Psoas muscle (tissue), 8 donors: ENCODE data around the gene CHST11. TPM values are rescaled to one million over a fixed set of nuclear protein-coding genes. Genes with fewer than 3 reads are reported as not detected.
A peak's percentile ranks its signal among the peaks of the same experiment; 100 is the strongest.

Experiments
- ATAC-seq, 4 donors: fragments of 200-7000 bp; cut with Tn5 transposase; one replicate each; pipeline ENCODE4 v1.9.1; 2020; ENCODE audit warnings: moderate library complexity in 3 of 4, mild to moderate bottlenecking in 2 of 4
- DNase-seq, 2 donors: peaks; one replicate each; pipeline ENCODE4 v3.0.0-alpha.2; 2020
- H3K27ac ChIP-seq: fragments of 200-600 bp; one replicate; pipeline ENCODE4 v1.8.0; 2022
- H3K27me3 ChIP-seq, 3 donors: fragments of 200-600 bp in 1 of 3; one replicate each; pipeline versions ENCODE4 v1.6.1 to v1.8.0; 2013 to 2022; ENCODE audit warnings: low read length in 2 of 3, mild to moderate bottlenecking in 2 of 3, moderate library complexity in 1 of 3; ENCODE audit not compliant: insufficient read depth in 3 of 3
- H3K36me3 ChIP-seq, 2 donors: fragments of 200-600 bp in 1 of 2; one replicate each; pipeline versions ENCODE4 v1.6.1 to v1.8.0; 2013 to 2022; ENCODE audit warnings: low read depth in 1 of 2, mild to moderate bottlenecking in 1 of 2, moderate library complexity in 1 of 2; ENCODE audit not compliant: insufficient read depth in 1 of 2
- H3K4me1 ChIP-seq: fragments of 200-600 bp; one replicate; pipeline ENCODE4 v1.8.0; 2022
- H3K4me3 ChIP-seq: fragments of 200-600 bp; one replicate; pipeline ENCODE4 v1.8.0; 2022; ENCODE audit warnings: mild to moderate bottlenecking
- H3K9me3 ChIP-seq: fragments of 200-600 bp; one replicate; pipeline ENCODE4 v1.8.0; 2022
- WGBS, 3 donors: extraction: QIAGEN DNeasy Blood & Tissue Kit; methylation state at CpG; one replicate each; pipeline versions ENCODE4 v1.1.6 to v1.1.7; 2013; 5-methylcytosine and 5-hydroxymethylcytosine counted together
- intact Hi-C, 2 donors: fragments of 100-400 bp; cut with DNase I; formaldehyde crosslinking; loops; one replicate each; pipeline versions ENCODE4 v1.11.0 to v1.14.2; 2022
- polyA plus RNA-seq, 3 donors: library from polyadenylated mRNA; stranded (reverse); fragments of 200-250 nt; gene quantifications; one replicate each; pipeline ENCODE4 v1.2.3, GENCODE V29; 2013
- total RNA-seq, 4 donors: library from RNA; stranded (reverse); fragmentation: NEBNext Ultra II Directional in 2 of 4; extraction: Animal tissue kit (Norgen Biotek cat#: 25700) in 2 of 4; gene quantifications; one replicate each; pipeline versions ENCODE4 v1.2.1 to v1.2.4, GENCODE V29; 2021 to 2023
- TF ChIP-seq, protein P1 (sequence below): fragments of 200-600 bp; IDR thresholded peaks from one replicate; pipeline ENCODE4 v1.8.0; 2022; ENCODE audit warnings: antibody characterized with exemption
- donor health status: healthy with polysubstance abuse.
- donor health status: DM: no; HTN: no; CAD: no; lungs with moderate emphysema.
- donor health status: Bipolar disorder and iron deficiency.
- donor health status: healthy.
- donor health status: DM: yes; HTN: yes; CAD: no.
- donor health status: DM: no; HTN: no; CAD: no.
- donor health status: DM: no; HTN: no; CAD: no.
- donor health status: DM: yes; HTN: yes; CAD: no.

The CHST11 gene
- total and polyA plus RNA-seq, 7 donors, result 0.52 to 1.6 (median 1.0) TPM

GRCh38 chr12:104488374-104488773, 31.6 kb downstream of the CHST11 start:
- intact Hi-C loops, result no loop called here
- Histone ChIP-seq H3K27me3 (no peaks in the 10 kb centered on the region), H3K4me3 (no peak overlapping the region), H3K4me1 (no peaks in the 10 kb centered on the region), H3K27ac (no peak overlapping the region), H3K9me3 (no peaks in the 10 kb centered on the region), H3K36me3 (no peaks in the 10 kb centered on the region)
- DNase-seq (no peak), ATAC-seq (no peak)
- TF ChIP-seq, protein P1, sequence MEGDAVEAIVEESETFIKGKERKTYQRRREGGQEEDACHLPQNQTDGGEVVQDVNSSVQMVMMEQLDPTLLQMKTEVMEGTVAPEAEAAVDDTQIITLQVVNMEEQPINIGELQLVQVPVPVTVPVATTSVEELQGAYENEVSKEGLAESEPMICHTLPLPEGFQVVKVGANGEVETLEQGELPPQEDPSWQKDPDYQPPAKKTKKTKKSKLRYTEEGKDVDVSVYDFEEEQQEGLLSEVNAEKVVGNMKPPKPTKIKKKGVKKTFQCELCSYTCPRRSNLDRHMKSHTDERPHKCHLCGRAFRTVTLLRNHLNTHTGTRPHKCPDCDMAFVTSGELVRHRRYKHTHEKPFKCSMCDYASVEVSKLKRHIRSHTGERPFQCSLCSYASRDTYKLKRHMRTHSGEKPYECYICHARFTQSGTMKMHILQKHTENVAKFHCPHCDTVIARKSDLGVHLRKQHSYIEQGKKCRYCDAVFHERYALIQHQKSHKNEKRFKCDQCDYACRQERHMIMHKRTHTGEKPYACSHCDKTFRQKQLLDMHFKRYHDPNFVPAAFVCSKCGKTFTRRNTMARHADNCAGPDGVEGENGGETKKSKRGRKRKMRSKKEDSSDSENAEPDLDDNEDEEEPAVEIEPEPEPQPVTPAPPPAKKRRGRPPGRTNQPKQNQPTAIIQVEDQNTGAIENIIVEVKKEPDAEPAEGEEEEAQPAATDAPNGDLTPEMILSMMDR, result no peak
- WGBS, 3 donors, result 94 to 95% (median 95%) methylated on average over 13 of the region's 13 CpGs

- Histone ChIP-seq H3K36me3 (no peaks in the 10 kb centered on the region), H3K27me3 (no peaks in the 10 kb centered on the region), H3K9me3 (no peaks in the 10 kb centered on the region), H3K4me1 (peaks cover 3% of the 10 kb centered on the region), H3K4me3 (no peak overlapping the region), H3K27ac (no peak overlapping the region)
- TF ChIP-seq, protein P1, result no peak
- ATAC-seq (no peak), DNase-seq (no peak)
- intact Hi-C loops, result no loop called here
- WGBS, 3 donors, result 92 to 98% (median 94%) methylated on average over 4 of the region's 4 CpGs
Observed at GRCh38 chr12:104490186-104490585, 33.4 kb downstream of the CHST11 start.

- H3K4me3 ChIP-seq, result no peak overlapping the region
- no peaks in the 10 kb centered on the region for H3K36me3 ChIP-seq
- intact Hi-C loops, result no loop called here
- no peak overlapping the region for H3K27ac ChIP-seq
- no peak for DNase-seq
- WGBS, 3 donors, result 78 to 81% (median 79%) methylated on average over 3 of the region's 3 CpGs
- no peak for ATAC-seq
- TF ChIP-seq, protein P1, result no peak
- H3K9me3 ChIP-seq, result no peaks in the 10 kb centered on the region
- H3K4me1 ChIP-seq, result peaks cover 6% of the 10 kb centered on the region
- H3K27me3 ChIP-seq, result no peaks in the 10 kb centered on the region
Observed at GRCh38 chr12:104490850-104491249, 34.1 kb downstream of the CHST11 start.

DNA sequence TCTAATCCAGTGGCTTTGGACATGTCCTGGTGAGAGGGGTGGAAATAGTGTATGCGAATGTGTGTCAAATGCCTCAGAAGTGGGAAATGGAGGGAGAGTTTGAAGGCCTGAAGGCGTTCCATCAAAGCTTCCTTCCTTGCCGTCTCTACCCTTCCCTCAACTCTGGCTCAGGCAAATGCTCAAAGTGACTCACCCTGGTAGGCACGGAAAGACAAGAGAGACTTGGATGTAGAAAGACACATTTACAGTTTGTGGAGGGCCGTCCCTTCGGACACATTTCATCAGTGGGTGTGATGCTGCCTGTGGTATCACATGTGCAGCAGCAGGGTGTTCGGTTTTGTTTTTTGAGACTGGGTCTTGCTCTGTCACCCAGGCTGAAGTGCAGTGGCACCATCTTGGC, 36.7 kb downstream of the CHST11 start:
- Histone ChIP-seq H3K4me3 (no peak overlapping the region), H3K36me3 (no peaks in the 10 kb centered on the region), H3K4me1 (peaks cover 7% of the 10 kb centered on the region), H3K27ac (peak overlapping the region; percentile 36), H3K9me3 (no peaks in the 10 kb centered on the region), H3K27me3 (no peaks in the 10 kb centered on the region)
- DNase-seq (no peak), ATAC-seq (no peak)
- TF ChIP-seq, protein P1, result no peak
- 93 to 98% (median 94%) methylated on average over 7 of the region's 7 CpGs for WGBS, 3 donors
- intact Hi-C loops, result no loop called here

DNA sequence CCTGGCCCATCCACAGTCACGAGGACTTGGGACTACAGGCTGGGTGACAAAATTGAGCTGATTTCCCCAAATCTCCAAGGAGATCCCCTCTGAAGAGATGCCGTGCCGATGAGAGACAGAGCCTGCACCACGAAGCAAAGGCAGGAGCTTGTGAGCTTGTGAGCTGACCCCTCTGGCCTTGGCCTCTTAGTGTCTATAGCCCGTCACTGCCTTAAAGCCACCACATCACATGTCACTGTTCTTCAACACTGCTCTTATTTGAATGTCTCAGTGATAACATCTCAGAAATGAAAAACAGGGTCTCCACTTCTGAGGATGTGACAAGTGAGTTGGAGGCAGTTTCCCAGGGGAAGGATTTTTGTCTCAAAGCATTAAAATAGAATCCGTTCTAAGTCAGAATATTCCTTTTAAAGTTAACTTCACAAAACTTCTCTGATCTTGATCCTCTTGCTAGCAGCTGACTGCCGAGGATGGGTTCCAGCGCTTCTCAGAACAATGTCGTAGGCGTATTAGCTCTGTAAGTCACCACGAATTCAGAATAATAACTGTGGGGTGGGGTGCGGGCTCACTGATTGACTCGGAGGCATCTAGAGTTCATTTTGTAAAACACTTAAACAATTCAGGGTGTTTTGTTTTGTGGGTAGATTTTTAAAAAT, 37.5 kb downstream of the CHST11 start:
- H3K9me3 ChIP-seq, result no peaks in the 10 kb centered on the region
- DNase-seq, result no peak
- TF ChIP-seq, protein P1, result no peak
- ATAC-seq, result no peak
- H3K4me3 ChIP-seq, result no peak overlapping the region
- WGBS, 3 donors, result 55 to 64% (median 55%) methylated on average over 13 of the region's 13 CpGs
- H3K27ac ChIP-seq, result peak overlapping the region; percentile 36
- no peaks in the 10 kb centered on the region for H3K27me3 ChIP-seq
- intact Hi-C loops, result no loop called here
- H3K36me3 ChIP-seq, result no peaks in the 10 kb centered on the region
- H3K4me1 ChIP-seq, result peaks cover 7% of the 10 kb centered on the region
